ENCODE data around the gene PICK1. TPM values are rescaled to one million over a fixed set of nuclear protein-coding genes. Genes with fewer than 3 reads are reported as not detected.

Gene PICK1
- total RNA-seq, 6 donors from 2014 or later = 31.6 to 189 (median 50.3) TPM

- Histone ChIP-seq H3K4me1 (peaks cover 0 to 1% (median under 1%) of the 10 kb centered on the region in 4 donors), H3K4me3 (no peak overlapping the region), H3K27ac (no peak overlapping the region), H3K36me3 (no peaks in the 10 kb centered on the region), H3K27me3 (no peaks in the 10 kb centered on the region), H3K9me3 (no peaks in the 10 kb centered on the region)
- 74 to 77% methylated on average over 8 of the region's 8 CpGs for WGBS, 2 donors
- DNase-seq (no peak), ATAC-seq (ENCODE audit: low FRiP score in 2 of 2) (no peak)
- TF ChIP-seq POLR2AphosphoS5 (IDR thresholded peaks at IDR 0.05) = no peak
- TF ChIP-seq, protein P1, sequence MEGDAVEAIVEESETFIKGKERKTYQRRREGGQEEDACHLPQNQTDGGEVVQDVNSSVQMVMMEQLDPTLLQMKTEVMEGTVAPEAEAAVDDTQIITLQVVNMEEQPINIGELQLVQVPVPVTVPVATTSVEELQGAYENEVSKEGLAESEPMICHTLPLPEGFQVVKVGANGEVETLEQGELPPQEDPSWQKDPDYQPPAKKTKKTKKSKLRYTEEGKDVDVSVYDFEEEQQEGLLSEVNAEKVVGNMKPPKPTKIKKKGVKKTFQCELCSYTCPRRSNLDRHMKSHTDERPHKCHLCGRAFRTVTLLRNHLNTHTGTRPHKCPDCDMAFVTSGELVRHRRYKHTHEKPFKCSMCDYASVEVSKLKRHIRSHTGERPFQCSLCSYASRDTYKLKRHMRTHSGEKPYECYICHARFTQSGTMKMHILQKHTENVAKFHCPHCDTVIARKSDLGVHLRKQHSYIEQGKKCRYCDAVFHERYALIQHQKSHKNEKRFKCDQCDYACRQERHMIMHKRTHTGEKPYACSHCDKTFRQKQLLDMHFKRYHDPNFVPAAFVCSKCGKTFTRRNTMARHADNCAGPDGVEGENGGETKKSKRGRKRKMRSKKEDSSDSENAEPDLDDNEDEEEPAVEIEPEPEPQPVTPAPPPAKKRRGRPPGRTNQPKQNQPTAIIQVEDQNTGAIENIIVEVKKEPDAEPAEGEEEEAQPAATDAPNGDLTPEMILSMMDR (IDR thresholded peaks at IDR 0.05) = no peak
- TF ChIP-seq POLR2A (IDR thresholded peaks at IDR 0.05) = no peak
- no peak for TF ChIP-seq EP300 (IDR thresholded peaks at IDR 0.05)
These were observed 46.4 kb downstream of the PICK1 start for GRCh38 chr22:38103641-38104040.

DNA sequence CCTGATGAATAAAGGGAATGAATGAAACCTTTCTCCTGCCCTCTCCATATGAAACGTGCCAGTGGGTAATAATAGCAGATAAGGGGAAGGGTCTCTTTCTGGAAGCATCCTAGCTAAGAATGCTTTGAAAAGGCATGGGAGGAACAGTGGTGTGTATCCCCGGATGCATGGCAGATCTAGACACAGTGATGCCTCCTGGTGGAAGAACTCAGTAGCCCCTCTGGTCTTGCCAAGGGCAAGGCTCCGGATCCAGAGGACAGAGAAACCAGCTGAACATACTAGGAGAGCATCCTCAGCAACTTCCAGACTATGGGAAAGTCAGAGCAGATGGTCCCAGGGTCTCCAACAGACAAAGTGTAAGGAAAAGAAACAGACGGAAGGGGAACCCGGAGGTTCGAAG is 46.9 kb downstream of the PICK1 start:
- Histone ChIP-seq H3K4me1 (no peaks in the 10 kb centered on the region), H3K27me3 (no peaks in the 10 kb centered on the region), H3K9me3 (no peaks in the 10 kb centered on the region), H3K27ac (no peak overlapping the region), H3K4me3 (no peak overlapping the region), H3K36me3 (no peaks in the 10 kb centered on the region)
- 81 to 83% methylated on average over 6 of the region's 6 CpGs for WGBS, 2 donors
- no peak for DNase-seq
- TF ChIP-seq EP300 (IDR thresholded peaks at IDR 0.05) (no peak), POLR2A (IDR thresholded peaks at IDR 0.05) (no peak), POLR2AphosphoS5 (IDR thresholded peaks at IDR 0.05) (no peak)
- TF ChIP-seq, protein P1 (IDR thresholded peaks at IDR 0.05) = peak in 2 of 6 experiments; percentile 28 to 36
- no peak for ATAC-seq (ENCODE audit: low FRiP score in 2 of 2)

- Histone ChIP-seq H3K4me1 (no peaks in the 10 kb centered on the region), H3K9me3 (no peaks in the 10 kb centered on the region), H3K27ac (no peak overlapping the region), H3K27me3 (no peaks in the 10 kb centered on the region), H3K4me3 (no peak overlapping the region), H3K36me3 (no peaks in the 10 kb centered on the region)
- ATAC-seq (ENCODE audit: low FRiP score in 2 of 2) = no peak
- WGBS, 2 donors = 85 to 87% methylated on average over 11 to 17 of the region's 17 CpGs
- TF ChIP-seq EP300 (IDR thresholded peaks at IDR 0.05) = no peak
- no peak for TF ChIP-seq POLR2A (IDR thresholded peaks at IDR 0.05)
- TF ChIP-seq, protein P1 (IDR thresholded peaks at IDR 0.05) = no peak
- no peak for TF ChIP-seq POLR2AphosphoS5 (IDR thresholded peaks at IDR 0.05)
- DNase-seq = peak in 1 of 2 donors; percentile 45
These were observed 49.8 kb downstream of the PICK1 start for GRCh38 chr22:38106814-38107578.

- Histone ChIP-seq H3K36me3 (no peaks in the 10 kb centered on the region), H3K4me3 (no peak overlapping the region), H3K4me1 (no peaks in the 10 kb centered on the region), H3K9me3 (no peaks in the 10 kb centered on the region), H3K27me3 (no peaks in the 10 kb centered on the region), H3K27ac (no peak overlapping the region)
- DNase-seq (peak in 1 of 2 donors; percentile 53), ATAC-seq (ENCODE audit: low FRiP score in 2 of 2) (no peak)
- TF ChIP-seq POLR2A (IDR thresholded peaks at IDR 0.05) (no peak), EP300 (IDR thresholded peaks at IDR 0.05) (no peak), POLR2AphosphoS5 (IDR thresholded peaks at IDR 0.05) (no peak)
- TF ChIP-seq, protein P1 (IDR thresholded peaks at IDR 0.05) = no peak
- 82 to 88% methylated on average over 7 to 17 of the region's 17 CpGs for WGBS, 2 donors
These were observed 50.7 kb downstream of the PICK1 start for GRCh38 chr22:38107692-38108515.
